Frontal cortex (tissue), 4 donors: ENCODE results near the gene CACNA1G. TPM values are rescaled to one million over a fixed set of nuclear protein-coding genes. Genes with fewer than 3 reads are reported as not detected.

Experiments used
- DNase-seq, 2 donors: peaks; one replicate each; pipeline ENCODE4 v3.0.0; 2012; ENCODE audit warnings: low spot score in 2 of 2
- FAIRE-seq: peaks from 2 replicates; lab custom pipeline; 2012; peaks lifted over from hg19 to GRCh38; lab: Jason Lieb, UNC
- total RNA-seq: library from RNA; depleted of rRNA; stranded (reverse); fragments of >200 nt; gene quantifications from one replicate; pipeline ENCODE4 v1.2.3, GENCODE V29; 2014
- donor health status: control.
- donor health status: control.
- donor health status: control.

The CACNA1G gene
- total RNA-seq, 1 donor from 2014 or later: 7.7 TPM

DNA sequence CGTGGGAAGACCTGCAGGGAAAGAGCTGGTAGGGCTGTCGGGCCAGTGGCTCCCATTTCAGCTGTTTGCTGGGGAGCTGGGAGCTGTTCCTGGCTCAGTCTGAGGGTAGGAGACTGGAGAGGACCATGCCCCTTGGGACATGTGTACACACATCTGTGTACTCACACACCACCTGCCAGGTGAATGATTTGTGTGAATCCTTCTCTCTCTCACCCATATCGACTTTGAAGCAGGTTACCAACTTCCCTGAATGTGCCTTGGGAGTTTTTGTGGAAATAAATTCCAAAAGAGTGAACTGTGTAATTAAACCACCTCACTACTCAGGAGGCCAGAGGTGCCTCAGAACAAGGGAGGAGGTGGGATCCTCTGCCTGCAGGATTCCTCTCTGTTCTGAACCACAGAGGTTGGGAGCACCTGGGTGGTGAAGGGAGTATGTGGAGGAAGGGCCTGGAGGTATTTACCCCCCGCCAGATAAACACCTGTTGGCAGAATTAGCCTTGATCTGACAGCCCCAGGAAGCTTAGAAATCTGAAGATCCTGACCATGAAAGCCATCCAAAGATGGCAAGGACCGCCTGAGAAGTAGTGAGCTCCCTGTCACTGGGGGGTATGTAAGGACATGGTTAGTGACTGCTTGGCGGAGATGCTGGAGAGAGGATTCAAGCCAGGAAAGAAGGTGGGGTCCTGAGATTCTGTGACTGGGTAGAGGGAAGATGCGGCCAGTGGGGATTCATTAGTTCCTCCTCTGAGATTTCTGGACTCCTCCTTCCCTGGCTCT is 77.5 kb downstream of the CACNA1G start:
- no peak for FAIRE-seq

DNA sequence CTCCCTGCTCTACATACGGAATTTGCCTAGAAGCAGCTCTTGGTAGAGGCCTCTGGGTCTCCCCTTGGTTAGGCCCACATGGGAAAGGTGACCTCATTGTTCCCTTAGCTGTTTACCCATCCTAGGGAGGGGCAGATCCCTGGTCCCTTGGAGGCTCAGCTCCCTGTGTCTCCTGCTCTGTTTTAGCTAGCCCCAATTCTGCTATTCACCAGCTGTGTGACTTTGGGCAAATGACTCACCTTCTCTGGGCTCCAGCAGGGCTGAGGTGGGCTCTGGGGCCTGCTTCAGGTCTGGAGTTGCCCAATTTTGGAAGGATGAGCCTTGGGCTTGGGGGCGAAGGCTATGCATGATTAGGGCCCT is 78.1 kb downstream of the CACNA1G start:
- DNase-seq (no peak), FAIRE-seq (no peak)

More for the DNA sequence above, 77.5 kb downstream of the CACNA1G start:
- DNase-seq: no peak

DNA sequence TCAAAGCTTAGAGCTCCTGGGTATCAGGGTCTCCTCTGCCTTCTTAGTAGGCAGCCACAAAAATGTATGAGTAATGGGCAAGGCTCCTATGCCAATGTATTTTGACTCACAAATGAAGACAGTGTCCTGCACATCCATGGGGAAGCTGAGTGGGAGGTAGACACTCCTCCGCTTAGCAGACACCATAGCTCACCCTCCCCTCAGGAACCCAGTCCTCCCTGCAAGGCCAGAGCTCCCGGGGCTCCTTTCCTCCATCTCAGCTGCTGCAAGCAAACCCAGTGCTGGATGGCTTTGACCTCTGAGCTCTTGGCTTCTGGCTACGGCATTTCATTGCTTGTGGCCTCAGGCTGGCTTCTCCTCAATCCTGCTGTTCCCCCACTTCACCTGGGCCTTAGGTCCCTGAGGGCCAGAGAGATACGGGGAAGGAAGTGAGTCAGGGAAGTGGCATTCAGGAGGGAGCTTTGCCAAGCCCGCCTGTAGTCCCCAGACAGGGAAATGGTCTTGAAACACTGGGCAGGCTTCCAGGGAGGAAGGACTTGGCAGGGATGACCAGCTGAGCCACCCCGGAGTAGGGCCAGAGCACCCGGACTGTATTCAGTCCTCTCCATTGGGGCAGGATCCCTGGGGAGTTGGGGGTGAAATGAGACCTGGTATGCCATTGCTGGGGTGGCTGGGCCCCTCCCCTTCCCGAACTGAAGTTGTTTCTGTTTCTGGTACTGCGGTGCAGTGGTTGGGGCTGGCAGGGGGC is 78.6 kb downstream of the CACNA1G start:
- FAIRE-seq (no peak), DNase-seq (peak; percentile 33 to 64)

DNA sequence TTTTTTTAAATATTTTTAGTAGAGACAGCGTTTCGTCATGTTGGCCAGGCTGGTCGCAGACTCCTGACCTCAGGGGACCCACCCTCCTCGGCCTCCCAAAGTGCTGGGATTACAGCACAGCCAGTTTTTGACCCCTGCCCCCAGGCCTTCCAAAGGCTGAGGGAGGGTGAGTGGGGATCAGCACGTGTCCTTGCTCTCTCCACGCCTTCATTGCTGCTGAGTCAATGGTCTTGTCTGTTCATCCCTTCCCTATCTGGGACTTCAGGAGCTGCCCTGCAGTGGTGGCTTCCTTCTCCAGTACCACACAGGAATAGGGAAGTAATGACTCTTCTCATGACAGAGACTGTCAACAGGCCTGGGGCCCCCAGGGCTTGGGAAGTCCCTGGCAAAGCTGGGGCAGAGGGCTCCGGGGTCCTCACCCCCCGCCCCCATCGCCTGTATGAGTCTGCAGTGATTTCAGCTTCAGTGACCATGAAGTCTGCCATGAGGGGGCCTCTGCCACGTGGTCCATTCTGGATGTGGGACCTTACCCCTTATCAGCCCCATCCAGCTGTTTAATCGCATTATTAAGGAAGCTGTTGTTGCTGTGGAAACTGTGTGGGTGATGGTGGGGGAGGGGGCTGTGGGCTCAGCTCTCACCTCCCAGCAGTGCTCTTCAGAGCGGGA is 80.3 kb downstream of the CACNA1G start:
- FAIRE-seq (no peak), DNase-seq (no peak)

DNA sequence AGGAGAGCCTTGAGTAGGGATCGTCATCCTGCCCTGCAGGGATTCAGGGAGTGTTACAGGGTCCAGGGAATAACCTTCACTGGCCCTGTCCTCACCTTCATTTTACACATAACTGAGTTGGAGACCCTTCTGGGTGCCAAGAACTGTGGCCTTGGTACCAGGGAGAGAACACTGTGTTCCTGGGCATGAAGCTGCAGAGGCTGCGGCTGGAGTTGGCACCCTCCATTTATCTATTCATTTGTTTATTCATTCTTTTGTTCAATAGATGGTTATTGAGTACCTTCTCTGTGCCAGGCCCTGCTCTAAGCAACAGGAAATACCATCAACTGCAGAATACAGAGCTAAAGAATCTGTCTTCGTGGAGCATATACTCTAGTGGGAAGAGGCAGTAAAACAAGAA is 80.8 kb downstream of the CACNA1G start:
- no peak for DNase-seq
- FAIRE-seq: no peak

DNA sequence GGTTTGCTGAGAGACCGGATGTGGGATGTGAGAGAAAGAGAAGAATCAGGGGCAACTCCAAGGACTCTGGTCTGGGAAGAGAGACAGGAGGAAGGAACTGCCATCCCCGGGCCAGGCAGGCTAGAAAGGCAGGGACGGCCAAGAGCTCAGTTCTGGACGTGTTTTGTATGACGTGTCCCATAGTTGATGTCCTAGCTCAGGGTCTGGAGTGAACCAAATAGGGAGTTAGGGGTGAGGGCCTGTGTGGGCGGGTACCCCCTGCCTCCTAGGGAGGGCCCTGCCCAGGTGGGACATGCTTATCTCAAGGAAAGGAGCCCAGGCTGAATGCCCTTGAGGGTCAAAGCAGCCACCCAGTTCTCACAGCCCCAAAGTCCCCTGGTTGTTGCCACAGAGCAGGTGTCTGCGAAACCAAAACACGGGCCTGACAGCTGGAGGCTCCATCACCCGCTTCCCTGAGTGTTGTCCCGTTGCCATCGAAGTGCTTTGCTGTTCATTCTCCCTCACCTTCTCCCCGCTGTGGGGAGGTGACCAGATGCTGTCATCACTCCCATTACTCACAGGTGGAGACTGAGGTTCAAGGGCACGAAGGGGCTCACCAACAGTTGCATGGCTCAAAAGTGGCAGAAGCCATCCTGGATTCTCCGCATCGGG is 81.7 kb downstream of the CACNA1G start:
- no peak for FAIRE-seq
- no peak for DNase-seq

DNA sequence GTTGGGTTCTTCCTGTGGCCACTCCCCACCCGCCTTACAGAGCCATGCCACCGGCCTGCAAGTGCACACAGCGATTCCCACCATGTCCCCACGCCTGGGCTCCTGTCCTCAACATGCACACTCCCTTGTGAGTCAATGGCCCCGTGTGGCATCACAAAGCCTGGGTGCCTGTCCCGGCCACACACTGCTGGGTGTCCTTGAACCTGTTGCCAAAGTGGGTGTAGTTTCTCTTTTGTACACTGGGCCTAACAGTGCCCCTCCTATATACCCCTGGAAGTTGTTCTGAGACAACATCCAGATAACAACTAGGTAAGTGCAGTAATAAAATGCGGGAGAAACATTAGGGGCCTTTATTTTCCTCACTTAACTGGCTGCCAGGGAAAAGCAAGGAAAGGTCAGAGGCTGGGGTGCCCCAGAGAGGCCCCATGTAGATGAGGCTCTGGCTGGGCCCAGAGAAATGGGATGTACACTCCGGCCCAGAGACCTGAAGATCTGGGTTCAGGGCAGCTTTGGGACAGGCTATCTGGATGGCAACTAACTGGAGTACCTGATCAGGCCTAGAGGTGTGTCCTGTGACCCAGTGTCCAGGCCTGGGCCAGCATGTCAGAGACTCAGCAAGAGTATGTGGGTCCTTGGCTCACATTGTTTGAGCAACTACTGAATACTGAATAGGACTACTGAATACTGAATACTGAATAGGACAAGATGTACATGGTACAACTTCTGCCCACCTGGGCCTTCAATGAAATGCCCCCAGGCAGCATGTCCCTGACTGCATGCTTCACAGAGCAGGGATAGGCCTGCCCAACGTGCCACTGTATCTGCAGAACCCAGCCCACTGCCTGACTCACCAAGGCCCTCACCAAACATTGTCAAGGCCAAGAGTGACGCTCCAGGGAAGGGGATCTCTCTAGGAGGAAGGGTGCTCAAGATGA is 82.5 kb downstream of the CACNA1G start:
- DNase-seq (no peak), FAIRE-seq (no peak)

DNA sequence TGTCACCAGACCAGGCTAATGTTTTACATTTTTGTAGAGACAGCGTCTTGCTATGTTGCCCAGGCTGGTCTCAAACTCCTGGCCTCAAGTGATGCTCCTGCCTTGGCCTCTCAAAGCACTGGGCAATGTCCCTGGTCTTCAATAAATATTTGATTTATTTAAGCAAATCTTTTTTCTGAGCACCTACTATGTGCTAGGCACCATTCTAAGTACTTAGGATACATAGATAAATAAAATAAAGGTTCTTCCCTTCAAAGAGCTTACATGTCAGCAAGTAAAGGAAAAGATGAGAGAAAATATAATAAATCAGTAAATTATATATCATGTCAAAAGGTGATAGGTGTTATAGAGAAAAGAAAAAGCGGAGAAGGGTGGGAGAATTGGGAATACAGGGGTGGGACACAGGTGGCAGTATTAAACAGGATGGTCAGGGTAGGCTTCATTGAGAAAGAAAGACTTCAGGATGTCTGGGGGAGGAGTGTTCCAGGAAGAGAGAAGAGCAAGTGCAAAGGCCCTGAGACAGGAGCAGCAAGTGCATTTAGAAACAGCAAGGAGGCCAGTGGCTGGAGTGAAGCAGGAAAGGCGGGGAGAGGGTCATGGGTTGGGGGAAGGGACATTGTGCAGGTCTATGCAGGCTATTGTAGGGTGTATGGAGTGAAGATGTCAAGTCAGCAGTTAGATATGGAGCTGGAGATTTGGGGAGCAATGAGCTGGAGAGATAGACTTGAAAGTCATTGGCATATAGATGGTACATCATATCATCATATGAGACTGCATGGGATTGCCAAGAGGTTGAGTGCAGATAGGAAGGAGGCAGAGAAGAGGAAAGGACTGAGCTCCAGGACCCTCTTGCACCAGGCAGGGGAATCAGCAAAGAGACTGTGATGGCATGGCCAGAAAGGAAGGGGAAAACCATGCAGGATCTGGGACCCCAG is 85.5 kb downstream of the CACNA1G start:
- no peak for DNase-seq
- no peak for FAIRE-seq

DNA sequence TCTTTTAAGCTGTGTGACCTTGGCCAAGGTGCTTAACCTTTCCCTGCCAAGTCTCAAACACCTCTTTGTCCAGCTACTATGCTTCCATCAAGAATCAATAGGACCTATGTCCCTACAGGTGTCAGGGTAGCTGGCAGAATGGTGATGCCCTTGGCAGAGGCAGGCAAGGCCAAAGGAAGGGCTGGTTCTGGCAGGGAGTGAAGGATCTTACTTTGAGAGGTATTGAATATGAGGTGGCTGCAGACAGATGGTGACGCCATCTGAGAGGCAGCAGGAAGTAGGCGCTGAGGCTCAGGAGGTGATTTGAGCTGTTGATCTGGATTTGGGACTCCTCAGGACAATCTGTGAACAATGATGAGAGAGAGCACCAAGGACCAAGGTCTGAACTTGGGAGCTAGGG is 86.7 kb downstream of the CACNA1G start:
- FAIRE-seq (no peak), DNase-seq (no peak)

DNA sequence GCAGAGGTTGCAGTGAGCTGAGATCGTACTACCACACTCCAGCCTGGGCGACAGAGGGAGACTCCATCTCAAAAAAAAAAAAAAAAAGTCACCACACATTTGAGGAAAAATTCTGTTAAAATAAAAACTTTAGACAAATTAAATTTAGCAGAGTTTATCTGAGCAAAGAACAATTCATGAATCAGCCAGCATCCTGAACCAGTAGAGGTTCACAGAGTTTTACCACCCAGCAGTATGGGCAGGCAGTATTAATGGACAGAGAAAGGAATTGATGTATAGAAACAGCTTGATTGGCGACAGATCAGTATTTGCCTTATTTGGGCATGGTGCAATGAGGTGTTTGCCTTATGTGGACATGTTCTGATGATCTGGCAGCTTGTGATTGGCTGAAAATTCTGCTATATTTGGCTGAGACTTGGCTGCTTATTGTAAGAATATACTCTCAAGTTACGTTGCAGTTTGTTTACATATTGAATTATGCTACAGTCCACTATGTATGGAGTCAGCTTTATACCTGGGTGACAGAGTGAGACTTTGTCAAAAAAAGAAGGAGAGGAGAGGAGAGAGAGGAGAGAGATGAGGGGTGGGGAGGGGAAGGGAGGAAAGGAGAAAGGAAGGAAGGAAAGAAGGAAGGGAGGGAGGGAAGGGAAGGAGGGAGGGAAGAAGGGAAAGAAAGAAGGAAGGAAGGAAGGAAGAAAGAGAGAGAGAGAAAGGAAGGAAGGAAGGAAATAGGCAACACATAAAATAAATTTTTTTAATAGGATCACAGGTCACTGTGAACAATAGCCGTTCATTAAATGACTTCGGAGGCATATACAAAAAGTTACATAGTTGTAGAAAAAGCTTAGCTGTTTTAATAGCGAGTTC is 88.8 kb downstream of the CACNA1G start:
- no peak for FAIRE-seq
- no peak for DNase-seq

DNA sequence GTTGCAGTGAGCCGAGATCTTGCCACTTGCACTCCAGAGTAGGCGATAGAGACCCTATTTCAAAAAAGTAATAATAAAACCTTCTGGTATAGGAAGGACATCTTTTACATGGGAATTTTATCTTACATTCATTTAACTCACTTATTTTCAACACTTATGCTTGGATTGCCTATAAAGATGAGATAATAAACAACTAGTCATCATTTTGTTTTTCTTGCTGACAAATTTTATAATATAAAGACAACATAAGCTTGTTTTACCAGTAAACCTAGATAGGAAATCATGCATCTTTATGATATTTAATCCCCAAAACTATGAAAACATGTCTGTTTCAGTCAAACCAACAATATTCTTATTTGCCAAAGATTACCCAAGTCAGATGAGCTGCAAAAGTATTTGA is 91.1 kb downstream of the CACNA1G start:
- DNase-seq (no peak), FAIRE-seq (no peak)

DNA sequence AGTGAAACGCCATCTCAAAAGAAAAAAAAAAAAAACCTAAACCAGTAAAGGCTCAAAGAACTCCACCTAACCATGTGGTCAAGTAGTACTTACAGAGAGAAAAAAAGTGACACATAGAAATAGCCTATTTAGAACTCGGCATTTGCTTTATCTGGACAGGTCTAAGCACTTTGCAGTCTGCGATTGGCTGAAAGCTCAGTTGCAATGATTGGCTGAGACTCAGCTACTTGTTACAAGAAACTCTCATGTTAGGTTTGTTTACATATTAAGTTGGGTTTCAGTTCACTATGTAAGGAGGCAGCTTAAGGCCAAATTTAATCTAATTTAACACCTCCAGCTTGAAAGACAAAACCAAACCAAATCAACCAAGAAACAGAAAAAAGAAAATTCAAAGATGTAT is 93.2 kb downstream of the CACNA1G start:
- FAIRE-seq (no peak), DNase-seq (no peak)

DNA sequence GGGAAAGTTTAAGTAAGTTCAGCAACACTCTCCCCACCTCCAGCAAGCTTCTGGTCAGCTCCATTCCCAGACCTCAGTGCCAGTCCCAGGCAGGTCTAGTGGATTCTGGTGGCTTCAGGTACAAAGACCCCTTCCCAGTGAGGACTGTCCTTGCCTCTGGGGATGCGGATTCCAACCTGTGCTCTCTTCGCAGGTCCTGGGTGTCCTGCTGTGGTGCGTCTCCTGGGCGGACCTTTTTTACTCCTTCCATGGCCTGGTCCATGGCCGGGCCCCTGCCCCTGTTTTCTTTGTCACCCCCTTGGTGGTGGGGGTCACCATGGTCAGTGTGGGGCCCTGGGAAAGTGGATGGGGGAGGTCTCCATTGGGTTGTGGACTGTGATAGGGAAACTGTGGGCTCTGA is 96.0 kb downstream of the CACNA1G start:
- FAIRE-seq (no peak), DNase-seq (no peak)

DNA sequence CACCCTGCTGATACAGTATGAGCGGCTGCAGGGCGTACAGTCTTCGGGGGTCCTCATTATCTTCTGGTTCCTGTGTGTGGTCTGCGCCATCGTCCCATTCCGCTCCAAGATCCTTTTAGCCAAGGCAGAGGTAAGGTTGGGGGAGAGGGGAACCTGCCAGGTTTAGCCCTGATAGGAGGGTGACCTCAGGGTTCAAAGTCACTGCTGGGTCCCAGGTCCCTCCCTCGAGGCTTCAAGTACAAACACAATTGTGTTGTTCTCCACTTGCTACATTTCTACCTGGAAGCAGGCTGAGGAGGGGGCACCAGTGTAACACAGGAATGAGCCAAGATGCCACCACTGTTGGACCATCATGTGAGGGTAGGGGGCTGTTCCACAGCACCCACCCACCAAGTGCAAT is 96.5 kb downstream of the CACNA1G start:
- DNase-seq: no peak
- FAIRE-seq: no peak

DNA sequence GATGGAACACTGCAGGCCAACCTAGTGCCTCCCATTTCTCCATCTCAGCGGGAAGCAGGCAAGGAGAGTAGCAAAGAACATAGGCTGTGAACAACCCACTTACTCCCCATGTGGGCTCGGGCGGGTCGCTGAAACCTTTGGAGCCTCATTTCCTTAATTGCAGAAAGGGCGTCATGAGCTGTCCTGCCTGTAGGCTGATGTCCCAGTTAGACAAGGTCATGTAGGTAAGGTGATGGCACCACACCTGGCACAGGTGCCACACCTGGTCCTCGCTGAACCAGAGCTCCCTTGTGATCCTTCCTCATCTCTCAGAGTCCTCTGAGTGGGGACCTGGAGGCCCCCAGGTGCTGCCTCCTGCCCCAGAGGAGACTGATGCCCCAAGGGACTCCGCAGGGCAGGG is 97.1 kb downstream of the CACNA1G start:
- DNase-seq (no peak), FAIRE-seq (no peak)

DNA sequence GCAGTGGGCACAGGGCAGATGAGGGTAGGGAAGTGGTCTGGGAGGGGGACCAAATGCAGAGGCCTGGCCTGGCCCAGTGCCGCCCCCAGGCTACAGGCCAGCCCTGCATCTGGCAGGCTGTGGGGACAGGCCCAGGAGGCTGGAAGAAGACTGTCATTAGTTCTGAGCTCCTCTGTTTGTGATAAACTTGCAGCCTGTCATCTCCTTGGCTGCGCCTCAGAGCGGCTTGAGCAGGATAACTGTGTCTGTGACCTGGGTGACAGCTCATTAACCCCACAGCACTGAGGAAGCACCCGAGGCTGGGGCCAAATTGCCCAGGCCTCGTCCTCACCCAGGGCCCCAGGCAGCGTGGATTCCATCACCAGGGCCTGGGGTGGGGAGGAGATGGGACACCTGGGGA is 98.1 kb downstream of the CACNA1G start:
- DNase-seq: no peak
- no peak for FAIRE-seq

DNA sequence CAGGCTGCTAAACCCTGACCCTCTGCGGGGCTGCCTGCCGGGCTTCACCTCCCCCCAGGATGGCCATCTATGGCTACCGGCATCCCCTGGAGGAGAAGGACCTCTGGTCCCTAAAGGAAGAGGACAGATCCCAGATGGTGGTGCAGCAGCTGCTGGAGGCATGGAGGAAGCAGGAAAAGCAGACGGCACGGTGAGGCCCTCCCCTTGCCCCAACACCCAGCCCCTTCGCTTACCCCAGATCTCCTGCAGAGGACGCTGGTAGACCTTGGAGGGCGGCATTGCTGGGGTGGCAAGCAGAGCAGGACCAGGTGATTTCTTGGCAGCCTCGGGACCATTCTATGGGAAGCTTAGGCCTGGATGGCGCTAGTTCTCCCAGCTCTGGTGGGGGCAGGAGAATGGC is 98.7 kb downstream of the CACNA1G start:
- FAIRE-seq: no peak
- DNase-seq: no peak
